Caco-2 (cell line): Measurements from ENCODE around the gene PPCS. TPM values are rescaled to one million over a fixed set of nuclear protein-coding genes. Genes with fewer than 3 reads are reported as not detected.

Source experiments
- BruUV-seq: library from RNA; stranded (reverse); fragments of 400-500 nt; replicated peaks from 2 replicates; lab custom pipeline; 2021; lab: Mats Ljungman, UMichigan
- CTCF ChIA-PET: fragments of 300-600 bp; sonication (Branson Sonifier 250); formaldehyde crosslinking; loops from one replicate; lab custom pipeline; 2022; ENCODE audit warnings: antibody characterized with exemption; lab: Charles Lee
- POLR2A ChIA-PET: fragments of 300-600 bp; sonication (Branson Sonifier 250); formaldehyde crosslinking; loops from one replicate; lab custom pipeline; 2022; ENCODE audit warnings: antibody characterized with exemption; lab: Charles Lee
- DNase-seq, 2 experiments: peaks; one replicate each; pipeline versions ENCODE4 v3.0.0 to v3.0.0-alpha.2; 2020 to 2022
- H3K27me3 ChIP-seq: replicated peaks from 2 replicates; pipeline ENCODE4 v1.6.0; 2011; ENCODE audit warnings: low read length; ENCODE audit not compliant: control insufficient read depth, insufficient read depth
- H3K36me3 ChIP-seq: 2 replicates; pipeline ENCODE4 v1.5.1; 2011; ENCODE audit warnings: low read length; ENCODE audit not compliant: control insufficient read depth, insufficient read depth
- H3K4me1 ChIP-seq: fragments of 250-450 bp; sonication (Bioruptor Pico); 2 replicates; pipeline ENCODE4 v1.5.1; 2020; ENCODE audit warnings: mild to moderate bottlenecking
- H3K4me3 ChIP-seq: 2 replicates; pipeline ENCODE4 v1.5.1; 2011; ENCODE audit warnings: low read depth, mild to moderate bottlenecking, control low read depth, low read length
- H3K9me3 ChIP-seq: fragments of 250-450 bp; sonication (Bioruptor Pico); 2 replicates; pipeline ENCODE4 v1.5.1; 2020; ENCODE audit warnings: mild to moderate bottlenecking, moderate library complexity
- H3K27ac Mint-ChIP-seq: one replicate; pipeline ENCODE4 v1.8.0; 2022; ENCODE audit warnings: mixed read lengths; ENCODE audit not compliant: unreplicated experiment
- H3K27me3 Mint-ChIP-seq: one replicate; pipeline ENCODE4 v1.8.0; 2022; ENCODE audit warnings: mixed read lengths; ENCODE audit not compliant: insufficient read depth, unreplicated experiment
- H3K36me3 Mint-ChIP-seq: one replicate; pipeline ENCODE4 v1.8.0; 2022; ENCODE audit warnings: mild to moderate bottlenecking, mixed read lengths; ENCODE audit not compliant: insufficient read depth, unreplicated experiment
- H3K4me1 Mint-ChIP-seq: one replicate; pipeline ENCODE4 v1.8.0; 2022; ENCODE audit warnings: low read depth, mixed read lengths; ENCODE audit not compliant: unreplicated experiment
- H3K4me3 Mint-ChIP-seq: one replicate; pipeline ENCODE4 v1.8.0; 2022; ENCODE audit warnings: mild to moderate bottlenecking, moderate library complexity, mixed read lengths; ENCODE audit not compliant: unreplicated experiment
- H3K9me3 Mint-ChIP-seq: one replicate; pipeline ENCODE4 v1.8.0; 2022; ENCODE audit warnings: mixed read lengths; ENCODE audit not compliant: unreplicated experiment
- CTCF ChIP-seq, 2 experiments: fragments of 200-600 bp in 1 of 2; IDR thresholded peaks; 1 replicate in 1 of 2; 2 replicates in 1 of 2; pipeline versions ENCODE4 v1.5.1 to v1.8.0; 2011 to 2022; ENCODE audit warnings: antibody characterized with exemption in 1 of 2, control low read depth in 1 of 2, inconsistent platforms in 1 of 2, low read depth in 1 of 2, low read length in 1 of 2, mild to moderate bottlenecking in 1 of 2, moderate library complexity in 1 of 2; ENCODE audit not compliant: insufficient read depth in 1 of 2, severe bottlenecking in 1 of 2, unreplicated experiment in 1 of 2
- intact Hi-C: fragments of 100-400 bp; cut with micrococcal nuclease; formaldehyde crosslinking; loops from one replicate; pipeline ENCODE4 v1.10.0; 2022; ENCODE audit not compliant: unreplicated experiment
- total RNA-seq: library from RNA; stranded (reverse); gene quantifications from 2 replicates; pipeline ENCODE4 v1.2.3, GENCODE V29; 2022

The PPCS gene
- total RNA-seq, 1 experiment from 2014 or later = 41.0 TPM

GRCh38 chr1:42423681-42424080 lies 32.7 kb upstream of the PPCS start:
- H3K27me3 ChIP-seq = no peaks in the 10 kb centered on the region
- Mint-ChIP-seq H3K4me1 (no peaks in the 10 kb centered on the region), H3K4me3 (no peak overlapping the region), H3K27me3 (no peaks in the 10 kb centered on the region), H3K36me3 (no peaks in the 10 kb centered on the region), H3K27ac (no peak overlapping the region), H3K9me3 (no peaks in the 10 kb centered on the region)
- H3K9me3 ChIP-seq = no peaks in the 10 kb centered on the region
- BruUV-seq = no TSS peak
- H3K4me1 ChIP-seq = no peaks in the 10 kb centered on the region
- H3K4me3 ChIP-seq = no peak overlapping the region
- ChIA-PET CTCF (no interaction called here), POLR2A (no interaction called here)
- no peak for DNase-seq
- no peaks in the 10 kb centered on the region for H3K36me3 ChIP-seq
- intact Hi-C loops = no loop called here
- no peak for TF ChIP-seq CTCF (IDR thresholded peaks at IDR 0.05; ENCODE audit: insufficient read depth in 1 of 2, low read depth in 1 of 2, low read length in 1 of 2, severe bottlenecking in 1 of 2, unreplicated experiment in 1 of 2)

GRCh38 chr1:42424201-42424600 lies 32.1 kb upstream of the PPCS start:
- POLR2A ChIA-PET = no interaction called here
- BruUV-seq = no TSS peak
- DNase-seq = no peak
- intact Hi-C loops = no loop called here
- no peak overlapping the region for H3K4me3 Mint-ChIP-seq
- no peaks in the 10 kb centered on the region for H3K4me1 Mint-ChIP-seq
- no peak for TF ChIP-seq CTCF (IDR thresholded peaks at IDR 0.05; ENCODE audit: insufficient read depth in 1 of 2, low read depth in 1 of 2, low read length in 1 of 2, severe bottlenecking in 1 of 2, unreplicated experiment in 1 of 2)
- Histone ChIP-seq H3K4me3 (no peak overlapping the region), H3K4me1 (no peaks in the 10 kb centered on the region), H3K9me3 (no peaks in the 10 kb centered on the region), H3K36me3 (no peaks in the 10 kb centered on the region), H3K27me3 (no peaks in the 10 kb centered on the region)
- no peaks in the 10 kb centered on the region for H3K9me3 Mint-ChIP-seq
- H3K27ac Mint-ChIP-seq = no peak overlapping the region
- no peaks in the 10 kb centered on the region for H3K27me3 Mint-ChIP-seq
- H3K36me3 Mint-ChIP-seq = no peaks in the 10 kb centered on the region
- CTCF ChIA-PET = no interaction called here

GRCh38 chr1:42427240-42427639 lies 29.1 kb upstream of the PPCS start:
- H3K4me3 Mint-ChIP-seq = no peak overlapping the region
- Histone ChIP-seq H3K4me3 (no peak overlapping the region), H3K4me1 (peaks cover 19% of the 10 kb centered on the region), H3K9me3 (no peaks in the 10 kb centered on the region), H3K36me3 (no peaks in the 10 kb centered on the region), H3K27me3 (no peaks in the 10 kb centered on the region)
- no peak overlapping the region for H3K27ac Mint-ChIP-seq
- no TSS peak for BruUV-seq
- ChIA-PET CTCF (no interaction called here), POLR2A (no interaction called here)
- intact Hi-C loops = no loop called here
- H3K4me1 Mint-ChIP-seq = peaks cover 13% of the 10 kb centered on the region
- H3K36me3 Mint-ChIP-seq = no peaks in the 10 kb centered on the region
- no peak for TF ChIP-seq CTCF (IDR thresholded peaks at IDR 0.05; ENCODE audit: insufficient read depth in 1 of 2, low read depth in 1 of 2, low read length in 1 of 2, severe bottlenecking in 1 of 2, unreplicated experiment in 1 of 2)
- no peak for DNase-seq
- no peaks in the 10 kb centered on the region for H3K27me3 Mint-ChIP-seq
- H3K9me3 Mint-ChIP-seq = no peaks in the 10 kb centered on the region
